B cell (primary cell): Measurements from ENCODE around the gene APOOL.

Experiments used
- EZH2 ChIP-seq: IDR thresholded peaks from 2 replicates; pipeline ENCODE4 v1.6.1; 2012; ENCODE audit warnings: borderline replicate concordance, low read depth, mild to moderate bottlenecking, moderate library complexity, low read length; ENCODE audit not compliant: insufficient read depth, poor library complexity, severe bottlenecking
- TF ChIP-seq, protein P1 (sequence below): fragments of 200-600 bp; IDR thresholded peaks from one replicate; pipeline ENCODE4 v1.8.0; 2022; ENCODE audit warnings: antibody characterized with exemption, mild to moderate bottlenecking

DNA sequence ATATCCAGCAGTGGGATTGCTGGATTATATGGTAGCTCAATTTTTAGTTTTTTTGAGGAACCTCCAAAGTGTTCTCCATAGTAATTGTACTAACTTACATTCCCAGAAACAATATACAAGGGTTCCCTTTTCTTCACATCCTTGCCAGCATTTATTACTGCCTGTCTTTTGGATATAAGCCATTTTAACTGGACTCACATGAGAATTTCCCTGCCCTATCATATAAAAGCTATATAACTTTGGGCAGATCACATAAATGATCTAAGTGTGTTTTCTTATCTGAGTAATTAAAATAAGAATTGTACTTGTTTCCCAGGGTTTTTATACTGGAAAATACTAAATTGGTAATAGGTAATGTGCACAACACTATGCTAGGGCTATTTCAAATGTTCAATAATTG is 25.4 kb downstream of the APOOL start:
- TF ChIP-seq, protein P1, sequence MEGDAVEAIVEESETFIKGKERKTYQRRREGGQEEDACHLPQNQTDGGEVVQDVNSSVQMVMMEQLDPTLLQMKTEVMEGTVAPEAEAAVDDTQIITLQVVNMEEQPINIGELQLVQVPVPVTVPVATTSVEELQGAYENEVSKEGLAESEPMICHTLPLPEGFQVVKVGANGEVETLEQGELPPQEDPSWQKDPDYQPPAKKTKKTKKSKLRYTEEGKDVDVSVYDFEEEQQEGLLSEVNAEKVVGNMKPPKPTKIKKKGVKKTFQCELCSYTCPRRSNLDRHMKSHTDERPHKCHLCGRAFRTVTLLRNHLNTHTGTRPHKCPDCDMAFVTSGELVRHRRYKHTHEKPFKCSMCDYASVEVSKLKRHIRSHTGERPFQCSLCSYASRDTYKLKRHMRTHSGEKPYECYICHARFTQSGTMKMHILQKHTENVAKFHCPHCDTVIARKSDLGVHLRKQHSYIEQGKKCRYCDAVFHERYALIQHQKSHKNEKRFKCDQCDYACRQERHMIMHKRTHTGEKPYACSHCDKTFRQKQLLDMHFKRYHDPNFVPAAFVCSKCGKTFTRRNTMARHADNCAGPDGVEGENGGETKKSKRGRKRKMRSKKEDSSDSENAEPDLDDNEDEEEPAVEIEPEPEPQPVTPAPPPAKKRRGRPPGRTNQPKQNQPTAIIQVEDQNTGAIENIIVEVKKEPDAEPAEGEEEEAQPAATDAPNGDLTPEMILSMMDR: no peak
- TF ChIP-seq EZH2: no peak
